Endometrial microvascular endothelial cells (primary cell): ENCODE data around the gene WDR88. TPM values are rescaled to one million over a fixed set of nuclear protein-coding genes. Genes with fewer than 3 reads are reported as not detected.
"Not testable (repeated sequence)": the region's sequence is repeated elsewhere in the genome, so short reads cannot be mapped to it uniquely, and the experiment has no call there.

Experiments
- in situ Hi-C: cut with HindIII; loops from 2 replicates; pipeline ENCODE4 v1.10.0; 2017; ENCODE audit warnings: low sequenced_read_pairs, low pct_unique_long_range_greater_than_20kb; ENCODE audit errors: inconsistent ontology term
- total RNA-seq: library from RNA; depleted of rRNA; stranded (reverse); fragments of >200 nt; gene quantifications from one replicate; pipeline ENCODE4 v1.2.3, GENCODE V29; 2015; ENCODE audit errors: inconsistent ontology term

The WDR88 gene
- total RNA-seq, 1 donor from 2014 or later: not detected

GRCh38 chr19:33125929-33126388 is 6.0 kb upstream of the WDR88 start:
- in situ Hi-C loops: no loop called here

- in situ Hi-C loops: not testable (repeated sequence)
Measured at GRCh38 chr19:33126712-33127111, 5.2 kb upstream of the WDR88 start.

- in situ Hi-C loops: no loop called here
Measured at GRCh38 chr19:33129901-33130300, 2.0 kb upstream of the WDR88 start.

GRCh38 chr19:33130433-33130832 is 1.5 kb upstream of the WDR88 start:
- in situ Hi-C loops: no loop called here

GRCh38 chr19:33132425-33132824 is 511 bp downstream of the WDR88 start:
- in situ Hi-C loops: no loop called here

- in situ Hi-C loops: no loop called here
Measured at GRCh38 chr19:33133438-33134031, 1.6 kb downstream of the WDR88 start.

- in situ Hi-C loops: no loop called here
Measured at GRCh38 chr19:33134571-33135041, 2.7 kb downstream of the WDR88 start.

GRCh38 chr19:33139165-33139564 is 7.3 kb downstream of the WDR88 start:
- in situ Hi-C loops: no loop called here

GRCh38 chr19:33143897-33144405 is 12.0 kb downstream of the WDR88 start:
- in situ Hi-C loops: no loop called here

- in situ Hi-C loops: no loop called here
Measured at GRCh38 chr19:33146209-33146608, 14.3 kb downstream of the WDR88 start.

- in situ Hi-C loops: no loop called here
Measured at GRCh38 chr19:33147538-33147937, 15.6 kb downstream of the WDR88 start.

- in situ Hi-C loops: no loop called here
Measured at GRCh38 chr19:33150852-33151518, 19.1 kb downstream of the WDR88 start.

- in situ Hi-C loops: no loop called here
Measured at GRCh38 chr19:33152176-33152575, 20.3 kb downstream of the WDR88 start.

GRCh38 chr19:33152625-33153024 is 20.7 kb downstream of the WDR88 start:
- in situ Hi-C loops: not testable (repeated sequence)

- in situ Hi-C loops: not testable (repeated sequence)
Measured at GRCh38 chr19:33154313-33154712, 22.4 kb downstream of the WDR88 start.

- in situ Hi-C loops: no loop called here
Measured at GRCh38 chr19:33156334-33156733, 24.4 kb downstream of the WDR88 start.

GRCh38 chr19:33157906-33158305 is 26.0 kb downstream of the WDR88 start:
- in situ Hi-C loops: no loop called here

- in situ Hi-C loops: no loop called here
Measured at GRCh38 chr19:33158365-33158764, 26.5 kb downstream of the WDR88 start.

GRCh38 chr19:33159149-33159548 is 27.2 kb downstream of the WDR88 start:
- in situ Hi-C loops: no loop called here

GRCh38 chr19:33159893-33160292 is 28.0 kb downstream of the WDR88 start:
- in situ Hi-C loops: no loop called here
